NCI-H2227 (cell line): ENCODE results near the gene GABRG3.

Experiments
- DNase-seq: peaks from one replicate; lab custom pipeline; 2025; ENCODE audit not compliant: unreplicated experiment; lab: John Stamatoyannopoulos, UW

The GABRG3 gene

GRCh38 chr15:27398631-27399161, 427.7 kb downstream of the GABRG3 start:
- DNase-seq = peak; percentile 67

GRCh38 chr15:27399241-27399640, 428.3 kb downstream of the GABRG3 start:
- peak; percentile 84 for DNase-seq

- no peak for DNase-seq
Observed at GRCh38 chr15:27401471-27401870, 430.5 kb downstream of the GABRG3 start.

- DNase-seq = no peak
Observed at GRCh38 chr15:27408428-27408827, 437.4 kb downstream of the GABRG3 start.

DNA sequence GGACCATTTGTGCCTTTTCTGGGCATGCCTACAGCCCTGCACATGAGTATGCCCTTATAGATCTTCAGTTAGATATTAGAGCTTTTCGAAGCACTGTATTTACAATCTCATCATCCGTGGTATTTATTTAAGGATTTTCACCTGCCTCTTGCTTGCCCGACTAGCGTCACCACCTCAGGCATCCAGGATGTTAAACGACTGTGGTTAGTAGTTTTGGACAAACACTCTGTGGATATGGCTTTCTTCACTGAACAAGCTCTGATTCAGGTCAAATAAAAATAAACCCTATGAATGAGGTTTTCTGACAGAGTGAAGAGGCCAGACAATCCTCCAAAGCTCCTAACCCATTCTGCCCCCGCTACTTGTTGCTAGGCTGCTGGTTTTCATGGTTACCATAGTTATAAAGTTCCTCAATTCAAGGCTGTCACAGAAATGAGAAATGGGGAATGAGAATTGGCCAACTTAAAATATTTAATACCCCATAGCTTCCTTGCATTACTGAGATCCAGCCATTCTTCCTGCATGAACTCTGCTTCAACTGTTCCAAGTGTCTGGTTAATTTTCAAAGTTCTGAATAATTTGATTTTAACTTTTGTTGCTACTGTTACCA, 440.1 kb downstream of the GABRG3 start:
- DNase-seq = no peak

- DNase-seq = no peak
Observed at GRCh38 chr15:27412415-27412814, 441.4 kb downstream of the GABRG3 start.

- DNase-seq = peak; percentile 1
Observed at GRCh38 chr15:27414168-27414870, 443.3 kb downstream of the GABRG3 start.

GRCh38 chr15:27418726-27419125, 447.7 kb downstream of the GABRG3 start:
- DNase-seq = peak; percentile 75

DNA sequence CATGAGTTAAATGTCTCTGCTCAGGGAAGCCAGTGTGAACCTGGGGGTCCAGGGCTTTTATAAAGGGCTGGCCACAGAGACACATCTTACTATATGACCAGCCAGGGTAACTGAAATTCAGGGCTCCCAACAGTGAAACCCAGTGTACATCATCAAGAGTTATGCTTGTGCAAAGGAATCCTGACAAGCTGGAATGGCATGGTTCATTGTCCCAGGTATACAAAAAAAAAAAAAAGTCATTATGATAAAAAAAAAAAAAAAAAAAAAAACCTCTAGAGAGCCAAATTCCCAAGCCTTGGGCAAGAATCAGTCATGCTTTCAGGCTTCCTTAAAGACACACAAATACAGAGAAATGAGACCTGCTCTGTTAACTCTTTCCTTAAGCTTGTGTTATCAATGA, 452.0 kb downstream of the GABRG3 start:
- no peak for DNase-seq

GRCh38 chr15:27426805-27427204, 455.8 kb downstream of the GABRG3 start:
- DNase-seq = no peak

GRCh38 chr15:27427276-27427675, 456.3 kb downstream of the GABRG3 start:
- DNase-seq = no peak

GRCh38 chr15:27428151-27428550, 457.2 kb downstream of the GABRG3 start:
- DNase-seq = no peak

GRCh38 chr15:27429577-27429976, 458.6 kb downstream of the GABRG3 start:
- no peak for DNase-seq

DNA sequence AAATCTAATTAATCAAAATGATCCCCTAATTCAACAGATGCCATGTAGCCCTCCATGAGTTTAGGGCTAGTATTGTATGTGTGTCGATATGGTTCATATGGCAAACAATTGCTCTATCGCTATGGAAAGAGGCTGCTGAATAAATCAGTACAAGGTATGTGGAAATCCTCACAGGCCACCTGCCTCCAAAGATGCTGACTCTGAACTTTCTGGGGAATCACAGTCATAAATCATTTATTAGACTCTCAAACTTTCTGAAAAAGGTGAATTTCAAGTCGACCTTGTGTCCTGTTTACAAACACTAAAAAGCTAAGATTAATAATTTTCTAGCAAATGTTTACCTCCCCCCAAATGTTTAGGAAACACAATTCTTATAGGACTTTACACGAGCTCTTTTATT, 462.6 kb downstream of the GABRG3 start:
- DNase-seq = no peak

- no peak for DNase-seq
Observed at GRCh38 chr15:27438403-27439375, 467.7 kb downstream of the GABRG3 start.

DNA sequence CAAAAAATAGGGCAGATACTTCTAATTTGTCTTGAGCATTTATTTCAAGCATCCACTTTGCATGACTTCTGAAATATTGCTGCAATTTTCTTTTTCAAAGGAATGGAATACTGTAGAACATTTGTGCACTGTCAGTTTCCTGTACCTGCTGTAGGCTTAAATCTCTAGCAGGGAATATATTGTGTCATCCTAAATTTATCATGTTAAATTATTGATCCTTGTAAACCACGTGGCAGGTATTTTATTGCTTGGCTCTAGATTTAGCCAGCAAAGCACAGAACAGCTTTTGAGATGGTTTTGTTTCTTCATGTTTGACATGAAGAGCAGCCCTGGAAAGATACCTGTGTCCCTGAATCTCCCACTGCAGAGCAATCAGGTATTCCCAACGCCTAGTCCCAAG, 470.1 kb downstream of the GABRG3 start:
- no peak for DNase-seq

GRCh38 chr15:27448234-27448633, 477.3 kb downstream of the GABRG3 start:
- DNase-seq = no peak

DNA sequence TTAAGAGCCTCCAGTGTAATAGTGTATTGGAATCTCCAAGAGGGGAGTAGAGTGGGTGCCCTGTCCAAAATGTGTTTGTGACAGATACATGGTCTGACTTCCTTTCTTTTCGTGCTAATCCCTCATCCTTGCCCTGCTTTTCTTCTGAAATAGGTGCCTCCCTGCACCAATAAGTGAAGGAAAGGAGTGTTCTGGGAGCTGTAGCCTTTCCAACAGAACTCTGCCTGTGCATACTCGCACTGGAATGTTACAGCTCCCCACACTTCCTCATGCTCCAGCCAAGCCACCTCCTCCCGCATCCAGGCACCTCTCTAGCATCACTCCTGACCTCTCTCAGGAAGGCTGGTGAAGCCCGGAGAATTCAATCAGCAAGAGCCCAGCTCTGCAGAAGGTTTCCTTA, 478.0 kb downstream of the GABRG3 start:
- no peak for DNase-seq

GRCh38 chr15:27449941-27450340, 479.0 kb downstream of the GABRG3 start:
- no peak for DNase-seq

GRCh38 chr15:27454281-27455075, 483.5 kb downstream of the GABRG3 start:
- no peak for DNase-seq

DNA sequence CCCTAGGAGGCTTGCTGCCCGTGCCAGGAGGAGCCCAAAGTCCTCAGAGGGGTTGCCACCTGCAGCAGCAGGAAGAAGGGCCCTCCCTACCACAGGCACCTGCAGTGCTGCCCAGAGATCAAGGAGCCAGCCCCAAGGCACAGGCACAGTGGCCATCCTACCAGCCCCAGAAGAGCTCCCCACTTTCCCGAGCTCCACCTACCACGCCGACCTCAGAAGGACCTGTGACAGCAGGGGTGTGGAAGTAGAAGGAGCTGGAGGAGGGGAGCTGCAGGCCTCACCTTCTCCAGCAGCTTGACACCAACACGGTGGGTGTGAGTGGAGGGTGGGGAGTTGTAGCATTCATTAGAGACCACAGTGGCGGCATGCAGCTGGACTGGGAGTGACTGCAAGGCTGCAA, 485.8 kb downstream of the GABRG3 start:
- no peak for DNase-seq
